Trophoblast cell (in vitro differentiated cells and primary cell): ENCODE measurements around the gene DUSP3.
A peak's percentile ranks its signal among the peaks of the same experiment; 100 is the strongest.

Source experiments
- DNase-seq, 2 donors: peaks; one replicate each; pipeline ENCODE4 v3.0.0-alpha.2; 2016
- H2AFZ ChIP-seq: 2 replicates; pipeline ENCODE4 v1.6.1; 2013; ENCODE audit warnings: low read length, moderate library complexity, mild to moderate bottlenecking; ENCODE audit not compliant: insufficient read depth, poor library complexity
- H2AK5ac ChIP-seq: 2 replicates; pipeline ENCODE4 v1.6.1; 2013; ENCODE audit warnings: mild to moderate bottlenecking, low read length
- H2BK120ac ChIP-seq: 2 replicates; pipeline ENCODE4 v1.6.1; 2013; ENCODE audit warnings: low read length, mild to moderate bottlenecking, moderate library complexity; ENCODE audit not compliant: insufficient read depth, poor library complexity
- H2BK12ac ChIP-seq: 2 replicates; pipeline ENCODE4 v1.6.1; 2013; ENCODE audit warnings: mild to moderate bottlenecking, low read length, moderate library complexity
- H2BK5ac ChIP-seq: 2 replicates; pipeline ENCODE4 v1.6.1; 2013; ENCODE audit warnings: low read length, low read depth, moderate library complexity, mild to moderate bottlenecking; ENCODE audit not compliant: poor library complexity
- H3K14ac ChIP-seq: 2 replicates; pipeline ENCODE4 v1.6.1; 2013; ENCODE audit warnings: mild to moderate bottlenecking, low read length
- H3K18ac ChIP-seq: 2 replicates; pipeline ENCODE4 v1.6.1; 2013; ENCODE audit warnings: mild to moderate bottlenecking, low read length
- H3K23ac ChIP-seq: 2 replicates; pipeline ENCODE4 v1.6.1; 2013; ENCODE audit warnings: low read length
- H3K27ac ChIP-seq: 2 replicates; pipeline ENCODE4 v1.5.1; 2013; ENCODE audit warnings: low read depth, mild to moderate bottlenecking, inconsistent platforms, low read length, moderate library complexity
- H3K27me3 ChIP-seq: 2 replicates; pipeline ENCODE4 v1.6.1; 2013; ENCODE audit warnings: inconsistent platforms, mild to moderate bottlenecking, low read length, moderate library complexity; ENCODE audit not compliant: insufficient read depth
- H3K36me3 ChIP-seq, 2 experiments: 1 replicate in 1 of 2; 2 replicates in 1 of 2; pipeline ENCODE4 v1.6.1; 2013; ENCODE audit warnings: low read length in 2 of 2, mild to moderate bottlenecking in 2 of 2, moderate library complexity in 1 of 2; ENCODE audit not compliant: insufficient read depth in 2 of 2, control insufficient read depth in 1 of 2
- H3K4ac ChIP-seq: 2 replicates; pipeline ENCODE4 v1.6.1; 2013; ENCODE audit warnings: low read depth, mild to moderate bottlenecking, low read length, moderate library complexity
- H3K4me1 ChIP-seq, 2 experiments: 1 replicate in 1 of 2; 2 replicates in 1 of 2; pipeline ENCODE4 v1.6.1; 2013; ENCODE audit warnings: low read length in 2 of 2, mild to moderate bottlenecking in 2 of 2, moderate library complexity in 1 of 2; ENCODE audit not compliant: insufficient read depth in 2 of 2, control insufficient read depth in 1 of 2
- H3K4me2 ChIP-seq: 2 replicates; pipeline ENCODE4 v1.6.1; 2013; ENCODE audit warnings: inconsistent platforms, mild to moderate bottlenecking, low read length, moderate library complexity
- H3K4me3 ChIP-seq: 2 replicates; pipeline ENCODE4 v1.5.1; 2013; ENCODE audit warnings: mild to moderate bottlenecking, low read depth, low read length, inconsistent platforms
- H3K79me1 ChIP-seq: one replicate; pipeline ENCODE4 v1.6.1; 2013; ENCODE audit warnings: low read length
- H3K79me2 ChIP-seq: 2 replicates; pipeline ENCODE4 v1.6.1; 2013; ENCODE audit warnings: low read length, mild to moderate bottlenecking; ENCODE audit not compliant: control insufficient read depth, insufficient read depth, poor library complexity
- H3K9ac ChIP-seq: 2 replicates; pipeline ENCODE4 v1.6.1; 2013; ENCODE audit warnings: mild to moderate bottlenecking, low read length
- H3K9me3 ChIP-seq: 2 replicates; pipeline ENCODE4 v1.6.1; 2013; ENCODE audit warnings: low read depth, mild to moderate bottlenecking, control low read depth, inconsistent platforms, low read length; ENCODE audit not compliant: insufficient read depth
- H4K12ac ChIP-seq: 2 replicates; pipeline ENCODE4 v1.6.1; 2013; ENCODE audit warnings: low read depth, mild to moderate bottlenecking, low read length, moderate library complexity
- H4K8ac ChIP-seq: 2 replicates; pipeline ENCODE4 v1.6.1; 2013; ENCODE audit warnings: low read depth, mild to moderate bottlenecking, low read length, moderate library complexity
- H4K91ac ChIP-seq: one replicate; pipeline ENCODE4 v1.6.1; 2013; ENCODE audit warnings: low read depth, mild to moderate bottlenecking, low read length, moderate library complexity
- WGBS: extraction: QIAGEN DNeasy Blood & Tissue Kit; methylation state at CpG from one replicate; pipeline ENCODE4 v1.1.7; 2013; ENCODE audit warnings: missing lambda C conversion rate; ENCODE audit not compliant: insufficient read length, insufficient coverage; ENCODE audit errors: extremely low coverage; 5-methylcytosine and 5-hydroxymethylcytosine counted together

Gene DUSP3

GRCh38 chr17:43767713-43768059 is 11.1 kb downstream of the DUSP3 start:
- H2AK5ac ChIP-seq: no peak overlapping the region
- H3K36me3 ChIP-seq: peaks cover 40 to 47% of the 10 kb centered on the region in 2 experiments
- H3K4me3 ChIP-seq: no peak overlapping the region
- H2BK5ac ChIP-seq: no peak overlapping the region
- no peak overlapping the region for H4K8ac ChIP-seq
- no peaks in the 10 kb centered on the region for H3K79me2 ChIP-seq
- H3K79me1 ChIP-seq: no peaks in the 10 kb centered on the region
- H2BK120ac ChIP-seq: no peak overlapping the region
- no peak overlapping the region for H3K9ac ChIP-seq
- H3K18ac ChIP-seq: no peak overlapping the region
- H2BK12ac ChIP-seq: no peak overlapping the region
- H3K23ac ChIP-seq: no peak overlapping the region
- no peaks in the 10 kb centered on the region for H3K4me1 ChIP-seq
- no peak overlapping the region for H3K14ac ChIP-seq
- H3K9me3 ChIP-seq: peaks cover 1% of the 10 kb centered on the region
- H3K27me3 ChIP-seq: no peaks in the 10 kb centered on the region
- H3K27ac ChIP-seq: no peak overlapping the region
- H4K12ac ChIP-seq: no peak overlapping the region
- no peak overlapping the region for H3K4ac ChIP-seq
- WGBS: no CpG with 5 or more reads among the region's 5 CpGs
- H2AFZ ChIP-seq: no peak overlapping the region
- no peak overlapping the region for H3K4me2 ChIP-seq
- no peak overlapping the region for H4K91ac ChIP-seq
- no peak for DNase-seq

- DNase-seq: no peak
- Histone ChIP-seq H3K14ac (no peak overlapping the region), H4K12ac (peak overlapping the region; percentile 48), H4K8ac (no peak overlapping the region), H3K4me1 (no peaks in the 10 kb centered on the region), H3K79me1 (no peaks in the 10 kb centered on the region), H3K4me3 (no peak overlapping the region), H3K23ac (no peak overlapping the region), H3K9me3 (peaks cover 1% of the 10 kb centered on the region), H2AFZ (no peak overlapping the region), H3K27me3 (no peaks in the 10 kb centered on the region), H3K27ac (no peak overlapping the region), H3K36me3 (peaks cover 35 to 42% of the 10 kb centered on the region in 2 experiments), H2BK120ac (no peak overlapping the region), H4K91ac (no peak overlapping the region), H2AK5ac (no peak overlapping the region), H3K4ac (no peak overlapping the region), H3K18ac (no peak overlapping the region), H3K4me2 (no peak overlapping the region), H3K79me2 (no peaks in the 10 kb centered on the region), H3K9ac (no peak overlapping the region), H2BK5ac (no peak overlapping the region), H2BK12ac (no peak overlapping the region)
- no CpG with 5 or more reads among the region's 6 CpGs for WGBS
Observed at GRCh38 chr17:43767053-43767712, 11.6 kb downstream of the DUSP3 start.

- DNase-seq: peak; percentile 38 to 69
- Histone ChIP-seq H3K23ac (no peak overlapping the region), H2BK12ac (no peak overlapping the region), H3K27ac (no peak overlapping the region), H2BK120ac (no peak overlapping the region), H3K79me2 (no peaks in the 10 kb centered on the region), H3K4ac (no peak overlapping the region), H3K4me1 (no peaks in the 10 kb centered on the region), H2BK5ac (no peak overlapping the region), H4K8ac (no peak overlapping the region), H2AK5ac (no peak overlapping the region), H2AFZ (no peak overlapping the region), H3K14ac (no peak overlapping the region), H3K79me1 (no peaks in the 10 kb centered on the region), H3K36me3 (peaks cover 32 to 37% of the 10 kb centered on the region in 2 experiments), H3K4me3 (no peak overlapping the region), H4K12ac (no peak overlapping the region), H3K27me3 (no peaks in the 10 kb centered on the region), H3K9ac (no peak overlapping the region), H3K4me2 (no peak overlapping the region), H3K9me3 (peaks cover 1% of the 10 kb centered on the region), H3K18ac (no peak overlapping the region), H4K91ac (no peak overlapping the region)
- no CpG with 5 or more reads among the region's 7 CpGs for WGBS
Observed at GRCh38 chr17:43766413-43767052, 12.2 kb downstream of the DUSP3 start.

- Histone ChIP-seq H2AK5ac (no peak overlapping the region), H2BK120ac (no peak overlapping the region), H4K8ac (no peak overlapping the region), H3K4ac (no peak overlapping the region), H2AFZ (no peak overlapping the region), H3K4me1 (peaks cover 3 to 4% of the 10 kb centered on the region in 2 experiments), H3K79me2 (no peaks in the 10 kb centered on the region), H4K12ac (no peak overlapping the region), H3K36me3 (no peaks in the 10 kb centered on the region), H2BK5ac (no peak overlapping the region), H3K9ac (no peak overlapping the region), H2BK12ac (no peak overlapping the region), H3K27ac (no peak overlapping the region), H4K91ac (no peak overlapping the region), H3K4me3 (no peak overlapping the region), H3K79me1 (no peaks in the 10 kb centered on the region), H3K23ac (no peak overlapping the region), H3K4me2 (no peak overlapping the region), H3K27me3 (peaks cover 13% of the 10 kb centered on the region), H3K14ac (no peak overlapping the region), H3K18ac (no peak overlapping the region), H3K9me3 (no peaks in the 10 kb centered on the region)
- DNase-seq: peak; percentile 84 to 97
- WGBS: no CpG with 5 or more reads among the region's 10 CpGs
Observed at GRCh38 chr17:43760254-43760852, 18.4 kb downstream of the DUSP3 start.
